ENCODE results near the gene MTCH1.
"Not testable (repeated sequence)": the region's sequence is repeated elsewhere in the genome, so short reads cannot be mapped to it uniquely, and the experiment has no call there.

Gene MTCH1

DNA sequence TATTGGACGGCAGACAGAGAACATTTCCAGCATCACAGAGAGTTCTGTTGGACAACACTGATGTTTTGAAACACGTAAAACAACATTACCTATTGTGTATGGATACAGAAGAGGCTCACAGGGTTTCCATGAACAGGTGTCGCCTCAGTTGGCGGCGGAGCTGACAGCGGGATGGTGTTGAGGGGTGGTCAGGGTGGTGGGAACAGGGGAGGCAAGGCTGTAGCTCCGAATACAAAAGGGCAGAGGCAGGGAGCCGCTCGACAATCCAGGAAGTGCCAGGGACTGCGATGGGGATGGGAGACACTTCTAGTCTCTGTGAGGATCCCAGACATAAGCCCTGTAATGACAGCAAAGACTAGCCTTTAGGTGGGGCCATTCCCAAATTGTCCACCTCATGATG is 46.0 kb downstream of the MTCH1 start:
- Histone ChIP-seq H3K27ac (ENCODE audit: low read depth, low read length) (no peak overlapping the region), H3K9me3 (ENCODE audit: control insufficient read depth, insufficient read depth, low read depth, low read length) (peaks cover 9% of the 10 kb centered on the region), H3K4me1 (ENCODE audit: control insufficient read depth, insufficient read depth, low read length) (no peaks in the 10 kb centered on the region), H3K36me3 (ENCODE audit: control insufficient read depth, insufficient read depth, low read length) (no peaks in the 10 kb centered on the region), H3K27me3 (ENCODE audit: control insufficient read depth, insufficient read depth, low read length) (no peaks in the 10 kb centered on the region), H3K4me3 (ENCODE audit: low read depth, low read length) (no peak overlapping the region), H3K9ac (ENCODE audit: low read length) (no peak overlapping the region)

DNA sequence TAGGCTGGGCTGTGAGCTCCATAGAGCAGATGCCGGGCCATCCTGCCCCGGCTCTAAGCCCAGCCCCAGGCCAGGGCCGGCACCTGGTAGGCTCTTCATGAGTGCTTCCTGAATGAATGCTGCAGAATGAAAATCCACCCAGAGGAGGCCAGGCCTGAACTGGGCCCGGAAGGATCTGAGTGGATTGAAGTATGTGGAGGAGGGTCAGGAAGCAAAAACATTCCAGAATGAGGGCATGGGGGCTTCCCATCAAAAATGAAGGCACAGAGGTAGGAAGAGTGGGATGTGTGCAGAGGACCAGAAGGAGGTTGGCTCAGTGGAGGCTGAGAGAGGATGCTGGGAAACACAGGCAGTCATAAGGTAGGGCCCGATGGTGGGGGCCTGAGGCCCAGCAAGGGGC is 47.0 kb downstream of the MTCH1 start:
- H3K9ac ChIP-seq (ENCODE audit: low read length); H3K27ac ChIP-seq (ENCODE audit: low read depth, low read length); H3K4me3 ChIP-seq (ENCODE audit: low read depth, low read length); H3K4me1 ChIP-seq (ENCODE audit: control insufficient read depth, insufficient read depth, low read length); H3K27me3 ChIP-seq (ENCODE audit: control insufficient read depth, insufficient read depth, low read length); H3K9me3 ChIP-seq (ENCODE audit: control insufficient read depth, insufficient read depth, low read depth, low read length); H3K36me3 ChIP-seq (ENCODE audit: control insufficient read depth, insufficient read depth, low read length): not testable (repeated sequence)

DNA sequence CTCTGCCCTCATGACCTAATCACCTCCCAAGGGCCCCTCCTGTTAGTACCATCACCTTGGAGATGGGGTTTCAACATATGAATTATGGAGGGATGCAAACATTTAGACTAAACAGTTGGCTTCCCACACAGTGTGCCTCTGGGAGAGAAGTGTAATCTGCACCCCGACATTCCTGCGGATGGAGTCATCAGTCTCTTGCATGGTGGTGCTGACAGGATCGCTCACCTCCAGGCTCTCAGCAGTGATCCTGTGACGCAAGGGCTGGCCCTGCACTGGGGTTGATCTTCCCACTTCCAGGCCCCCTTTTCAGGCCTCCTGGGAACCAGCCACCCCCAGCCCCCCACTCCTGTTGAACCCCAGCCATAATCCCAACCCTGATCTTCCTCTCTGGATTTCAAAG is 47.5 kb downstream of the MTCH1 start:
- no peak overlapping the region for H3K4me3 ChIP-seq (ENCODE audit: low read depth, low read length)
- peaks cover 9% of the 10 kb centered on the region for H3K9me3 ChIP-seq (ENCODE audit: control insufficient read depth, insufficient read depth, low read depth, low read length)
- no peak overlapping the region for H3K27ac ChIP-seq (ENCODE audit: low read depth, low read length)
- H3K9ac ChIP-seq (ENCODE audit: low read length): no peak overlapping the region
- no peaks in the 10 kb centered on the region for H3K4me1 ChIP-seq (ENCODE audit: control insufficient read depth, insufficient read depth, low read length)
- no peaks in the 10 kb centered on the region for H3K27me3 ChIP-seq (ENCODE audit: control insufficient read depth, insufficient read depth, low read length)
- no peaks in the 10 kb centered on the region for H3K36me3 ChIP-seq (ENCODE audit: control insufficient read depth, insufficient read depth, low read length)

DNA sequence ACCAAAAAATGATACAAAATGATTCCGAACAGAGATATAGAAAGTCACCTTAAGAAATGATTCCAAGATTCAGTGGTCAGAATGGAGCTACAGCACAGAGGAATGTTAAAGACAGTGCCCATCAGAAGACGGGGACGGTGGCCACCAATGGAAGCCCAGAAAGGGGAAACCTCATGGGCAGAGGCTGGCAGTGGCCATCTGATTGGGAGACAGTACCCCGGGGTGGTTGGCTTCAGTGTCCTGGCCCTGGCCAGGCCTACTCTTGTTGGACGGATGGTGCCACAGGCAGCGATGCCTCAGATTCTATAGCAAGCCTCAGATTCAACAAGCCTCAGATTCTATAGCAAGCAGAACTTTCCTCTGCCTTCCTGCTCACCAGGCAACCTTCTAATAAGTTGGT is 48.1 kb downstream of the MTCH1 start:
- H3K4me1 ChIP-seq (ENCODE audit: control insufficient read depth, insufficient read depth, low read length): no peaks in the 10 kb centered on the region
- no peaks in the 10 kb centered on the region for H3K27me3 ChIP-seq (ENCODE audit: control insufficient read depth, insufficient read depth, low read length)
- H3K4me3 ChIP-seq (ENCODE audit: low read depth, low read length): no peak overlapping the region
- H3K9ac ChIP-seq (ENCODE audit: low read length): no peak overlapping the region
- H3K36me3 ChIP-seq (ENCODE audit: control insufficient read depth, insufficient read depth, low read length): no peaks in the 10 kb centered on the region
- peaks cover 9% of the 10 kb centered on the region for H3K9me3 ChIP-seq (ENCODE audit: control insufficient read depth, insufficient read depth, low read depth, low read length)
- H3K27ac ChIP-seq (ENCODE audit: low read depth, low read length): no peak overlapping the region

DNA sequence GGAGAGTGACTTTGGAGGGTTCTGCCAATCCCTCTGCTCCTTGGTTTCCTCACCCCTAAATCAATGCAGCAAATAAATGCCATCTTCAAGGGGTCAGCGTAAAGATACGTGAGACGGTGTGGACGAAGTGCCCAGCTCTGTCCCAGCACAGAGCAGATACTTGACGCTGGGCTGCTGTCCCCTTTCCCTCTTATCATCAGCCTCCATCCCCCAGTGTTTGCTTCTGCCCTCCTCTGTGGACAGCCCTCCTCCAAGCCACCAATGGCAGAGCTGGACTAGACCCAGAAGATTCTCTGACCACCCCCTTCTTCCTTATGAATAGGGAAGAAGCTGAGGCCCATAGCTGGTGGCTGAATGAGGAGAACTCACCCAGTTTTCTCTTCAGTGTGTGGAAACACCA is 49.2 kb downstream of the MTCH1 start:
- H3K27me3 ChIP-seq (ENCODE audit: control insufficient read depth, insufficient read depth, low read length): no peaks in the 10 kb centered on the region
- no peak overlapping the region for H3K9ac ChIP-seq (ENCODE audit: low read length)
- H3K4me3 ChIP-seq (ENCODE audit: low read depth, low read length): no peak overlapping the region
- H3K9me3 ChIP-seq (ENCODE audit: control insufficient read depth, insufficient read depth, low read depth, low read length): peaks cover 9% of the 10 kb centered on the region
- H3K4me1 ChIP-seq (ENCODE audit: control insufficient read depth, insufficient read depth, low read length): no peaks in the 10 kb centered on the region
- no peak overlapping the region for H3K27ac ChIP-seq (ENCODE audit: low read depth, low read length)
- H3K36me3 ChIP-seq (ENCODE audit: control insufficient read depth, insufficient read depth, low read length): no peaks in the 10 kb centered on the region

DNA sequence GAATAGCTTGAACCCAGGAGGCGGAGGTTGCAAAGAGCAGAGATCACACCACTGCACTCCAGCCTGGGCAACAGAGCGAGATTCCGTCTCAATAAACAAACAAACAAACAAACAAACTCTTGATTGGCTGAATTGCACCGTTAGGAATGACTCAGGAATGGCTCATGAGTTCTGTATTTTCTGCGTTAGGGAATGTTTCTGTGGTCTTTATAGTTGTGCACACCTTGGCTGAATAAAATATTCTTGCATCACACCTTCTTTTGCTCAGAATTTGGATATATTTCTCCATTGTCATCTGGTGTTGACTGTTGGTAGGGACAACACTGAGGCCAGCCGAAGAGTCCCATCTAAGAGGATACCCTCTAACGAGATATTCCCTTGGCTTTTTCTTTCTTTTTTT is 51.1 kb downstream of the MTCH1 start:
- no peaks in the 10 kb centered on the region for H3K36me3 ChIP-seq (ENCODE audit: control insufficient read depth, insufficient read depth, low read length)
- no peak overlapping the region for H3K9ac ChIP-seq (ENCODE audit: low read length)
- no peak overlapping the region for H3K4me3 ChIP-seq (ENCODE audit: low read depth, low read length)
- no peaks in the 10 kb centered on the region for H3K4me1 ChIP-seq (ENCODE audit: control insufficient read depth, insufficient read depth, low read length)
- no peak overlapping the region for H3K27ac ChIP-seq (ENCODE audit: low read depth, low read length)
- no peaks in the 10 kb centered on the region for H3K9me3 ChIP-seq (ENCODE audit: control insufficient read depth, insufficient read depth, low read depth, low read length)
- H3K27me3 ChIP-seq (ENCODE audit: control insufficient read depth, insufficient read depth, low read length): no peaks in the 10 kb centered on the region

DNA sequence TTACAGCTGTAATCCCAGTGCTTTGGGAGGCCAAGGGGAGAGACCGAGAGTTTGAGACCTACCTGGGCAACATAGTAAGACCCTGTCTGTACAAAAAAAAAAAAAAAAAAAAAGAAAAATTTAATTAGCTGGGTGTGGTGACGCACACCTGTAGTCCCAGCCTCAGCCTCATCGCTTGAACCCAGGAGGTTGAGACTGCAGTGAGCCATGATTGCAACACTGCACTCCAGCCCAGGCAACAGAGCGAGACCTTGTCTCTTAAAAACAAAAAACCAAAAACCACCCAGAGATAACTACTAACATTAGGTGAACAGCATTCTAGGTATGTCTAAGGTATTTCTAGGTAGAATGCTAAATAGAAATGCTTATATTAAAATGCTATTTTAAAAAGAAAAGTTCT is 52.5 kb downstream of the MTCH1 start:
- no peak overlapping the region for H3K27ac ChIP-seq (ENCODE audit: low read depth, low read length)
- H3K9me3 ChIP-seq (ENCODE audit: control insufficient read depth, insufficient read depth, low read depth, low read length): no peaks in the 10 kb centered on the region
- H3K27me3 ChIP-seq (ENCODE audit: control insufficient read depth, insufficient read depth, low read length): no peaks in the 10 kb centered on the region
- H3K4me3 ChIP-seq (ENCODE audit: low read depth, low read length): no peak overlapping the region
- no peaks in the 10 kb centered on the region for H3K36me3 ChIP-seq (ENCODE audit: control insufficient read depth, insufficient read depth, low read length)
- H3K4me1 ChIP-seq (ENCODE audit: control insufficient read depth, insufficient read depth, low read length): no peaks in the 10 kb centered on the region
- H3K9ac ChIP-seq (ENCODE audit: low read length): no peak overlapping the region

DNA sequence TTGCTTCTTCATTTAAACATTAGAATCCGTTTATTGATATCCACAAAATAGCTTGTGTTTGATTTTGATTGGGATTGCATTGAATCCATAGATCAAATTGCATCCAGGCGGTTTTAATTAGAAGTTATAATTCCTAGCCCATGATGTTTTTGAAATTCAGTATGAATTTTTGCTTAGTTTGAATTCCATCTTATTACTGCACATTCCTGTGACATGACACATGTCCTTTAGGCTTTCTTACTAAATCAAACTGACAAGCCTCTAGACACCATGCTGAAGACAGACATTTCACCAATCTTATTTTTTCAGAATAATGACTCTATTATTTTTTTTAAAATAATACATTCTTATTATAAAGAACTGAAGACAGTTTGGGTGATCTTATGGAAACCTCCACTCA is 52.9 kb downstream of the MTCH1 start:
- Histone ChIP-seq H3K9me3 (ENCODE audit: control insufficient read depth, insufficient read depth, low read depth, low read length) (no peaks in the 10 kb centered on the region), H3K27me3 (ENCODE audit: control insufficient read depth, insufficient read depth, low read length) (no peaks in the 10 kb centered on the region), H3K4me3 (ENCODE audit: low read depth, low read length) (no peak overlapping the region), H3K9ac (ENCODE audit: low read length) (no peak overlapping the region), H3K36me3 (ENCODE audit: control insufficient read depth, insufficient read depth, low read length) (no peaks in the 10 kb centered on the region), H3K27ac (ENCODE audit: low read depth, low read length) (no peak overlapping the region), H3K4me1 (ENCODE audit: control insufficient read depth, insufficient read depth, low read length) (no peaks in the 10 kb centered on the region)

DNA sequence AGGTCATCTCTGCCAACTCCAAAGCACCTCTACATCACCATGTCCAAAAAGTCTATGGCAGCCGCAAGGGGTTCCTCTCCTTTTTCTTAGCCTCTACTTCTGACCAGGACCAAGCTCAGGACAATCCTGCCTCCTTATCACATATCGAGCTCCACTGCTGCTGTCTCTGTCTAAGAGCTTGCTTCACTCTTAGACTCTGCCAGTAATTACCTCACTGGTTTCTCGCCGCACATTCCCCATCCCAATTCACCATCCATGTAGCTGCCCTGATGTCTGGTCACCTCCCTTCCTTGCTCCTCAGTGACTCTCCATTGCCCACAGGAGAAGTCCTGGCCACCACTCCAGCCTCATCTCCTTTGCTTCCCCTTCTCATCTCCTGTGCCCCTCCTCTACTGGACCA is 55.5 kb downstream of the MTCH1 start:
- H3K4me1 ChIP-seq (ENCODE audit: control insufficient read depth, insufficient read depth, low read length): no peaks in the 10 kb centered on the region
- no peak overlapping the region for H3K27ac ChIP-seq (ENCODE audit: low read depth, low read length)
- no peak overlapping the region for H3K4me3 ChIP-seq (ENCODE audit: low read depth, low read length)
- no peak overlapping the region for H3K9ac ChIP-seq (ENCODE audit: low read length)
- H3K9me3 ChIP-seq (ENCODE audit: control insufficient read depth, insufficient read depth, low read depth, low read length): no peaks in the 10 kb centered on the region
- no peaks in the 10 kb centered on the region for H3K36me3 ChIP-seq (ENCODE audit: control insufficient read depth, insufficient read depth, low read length)
- no peaks in the 10 kb centered on the region for H3K27me3 ChIP-seq (ENCODE audit: control insufficient read depth, insufficient read depth, low read length)

DNA sequence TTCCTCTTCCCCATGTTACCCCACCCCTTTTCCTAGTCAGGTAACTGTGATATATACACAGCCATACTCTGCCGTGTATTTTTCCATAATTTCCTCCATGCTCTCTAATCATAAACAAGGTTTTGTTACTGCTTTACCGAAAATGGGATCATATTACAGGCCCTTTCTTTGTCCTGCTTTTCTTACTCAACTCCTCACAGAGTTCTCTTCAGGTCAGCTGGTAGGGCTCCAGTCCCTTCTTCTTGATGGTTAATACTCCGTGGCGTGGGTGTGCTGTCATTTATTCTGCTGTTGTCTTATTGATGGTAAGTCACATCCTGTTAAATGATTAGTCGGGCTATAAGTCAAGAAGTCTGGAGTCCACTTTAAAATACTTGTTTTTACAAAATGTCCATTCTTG is 56.4 kb downstream of the MTCH1 start:
- Histone ChIP-seq H3K9me3 (ENCODE audit: control insufficient read depth, insufficient read depth, low read depth, low read length) (no peaks in the 10 kb centered on the region), H3K4me1 (ENCODE audit: control insufficient read depth, insufficient read depth, low read length) (no peaks in the 10 kb centered on the region), H3K27me3 (ENCODE audit: control insufficient read depth, insufficient read depth, low read length) (no peaks in the 10 kb centered on the region), H3K9ac (ENCODE audit: low read length) (no peak overlapping the region), H3K27ac (ENCODE audit: low read depth, low read length) (no peak overlapping the region), H3K4me3 (ENCODE audit: low read depth, low read length) (no peak overlapping the region), H3K36me3 (ENCODE audit: control insufficient read depth, insufficient read depth, low read length) (no peaks in the 10 kb centered on the region)

DNA sequence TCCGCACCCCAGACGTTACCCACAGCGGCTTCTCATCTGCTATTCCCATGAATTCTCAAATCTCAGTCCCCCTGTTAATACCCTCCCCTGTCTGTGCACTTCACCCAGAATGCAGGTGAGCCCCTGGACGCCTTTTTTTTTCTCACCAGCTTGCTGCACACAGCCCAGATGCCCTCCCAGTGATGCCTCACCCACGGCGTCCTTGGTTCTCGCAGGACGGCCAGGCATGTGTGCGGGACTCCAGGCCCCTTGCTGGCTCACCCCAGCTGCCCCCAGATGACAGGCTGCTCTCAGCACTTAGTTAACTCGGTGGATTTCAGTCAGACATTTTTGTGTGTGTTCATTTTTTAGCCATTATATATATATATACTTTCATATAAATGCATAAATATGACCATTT is 56.8 kb downstream of the MTCH1 start:
- Histone ChIP-seq H3K36me3 (ENCODE audit: control insufficient read depth, insufficient read depth, low read length) (no peaks in the 10 kb centered on the region), H3K9me3 (ENCODE audit: control insufficient read depth, insufficient read depth, low read depth, low read length) (no peaks in the 10 kb centered on the region), H3K4me3 (ENCODE audit: low read depth, low read length) (no peak overlapping the region), H3K27me3 (ENCODE audit: control insufficient read depth, insufficient read depth, low read length) (no peaks in the 10 kb centered on the region), H3K4me1 (ENCODE audit: control insufficient read depth, insufficient read depth, low read length) (no peaks in the 10 kb centered on the region), H3K27ac (ENCODE audit: low read depth, low read length) (no peak overlapping the region), H3K9ac (ENCODE audit: low read length) (no peak overlapping the region)

DNA sequence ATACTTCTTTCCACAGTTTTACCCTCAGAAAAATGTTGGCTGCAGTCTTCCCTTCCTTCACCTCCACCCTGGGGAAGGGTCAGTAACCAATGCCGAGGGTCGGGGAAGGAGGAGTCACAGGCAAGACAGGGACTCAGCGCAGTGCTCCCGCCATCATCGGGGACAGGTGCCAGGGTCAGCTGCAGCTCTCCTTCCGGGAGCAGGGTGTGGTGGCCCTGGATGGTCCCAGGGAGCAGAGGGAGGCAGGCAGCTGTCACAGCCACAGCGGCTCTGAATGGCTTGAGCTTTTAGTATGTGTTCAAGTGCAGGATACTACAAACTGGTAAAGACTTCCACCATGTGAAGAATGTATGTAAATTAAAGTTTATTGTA is 57.5 kb downstream of the MTCH1 start:
- Histone ChIP-seq H3K27me3 (ENCODE audit: control insufficient read depth, insufficient read depth, low read length) (no peaks in the 10 kb centered on the region), H3K27ac (ENCODE audit: low read depth, low read length) (no peak overlapping the region), H3K4me3 (ENCODE audit: low read depth, low read length) (no peak overlapping the region), H3K36me3 (ENCODE audit: control insufficient read depth, insufficient read depth, low read length) (no peaks in the 10 kb centered on the region), H3K4me1 (ENCODE audit: control insufficient read depth, insufficient read depth, low read length) (no peaks in the 10 kb centered on the region), H3K9me3 (ENCODE audit: control insufficient read depth, insufficient read depth, low read depth, low read length) (no peaks in the 10 kb centered on the region), H3K9ac (ENCODE audit: low read length) (no peak overlapping the region)
